IMR-90 (cell line): ENCODE results near the gene HLA-DQA1. TPM values are rescaled to one million over a fixed set of nuclear protein-coding genes. Genes with fewer than 3 reads are reported as not detected.

ENCODE experiments used
- ATAC-seq: fragments of 200-7000 bp; cut with Tn5 transposase; 2 replicates; pipeline ENCODE4 v1.9.1; 2020; ENCODE audit warnings: low read depth, mild to moderate bottlenecking, moderate library complexity
- BruUV-seq: library from RNA; stranded (reverse); fragments of 400-500 nt; replicated peaks from 2 replicates; lab custom pipeline; 2021; lab: Mats Ljungman, UMichigan
- CTCF ChIA-PET: fragments of 300-600 bp; formaldehyde crosslinking; extraction: SDS; loops from one replicate; lab custom pipeline; 2021; ENCODE audit warnings: antibody characterized with exemption; lab: Yijun Ruan, JAX
- POLR2A ChIA-PET: fragments of 300-600 bp; sonication (Branson Sonifier 250); formaldehyde crosslinking; loops from one replicate; lab custom pipeline; 2022; ENCODE audit warnings: antibody characterized with exemption; ENCODE audit not compliant: unreplicated experiment; lab: Charles Lee
- DNase-seq: peaks from one replicate; pipeline ENCODE4 v3.0.0; 2013
- H2AFZ ChIP-seq: replicated peaks from 2 replicates; pipeline ENCODE3; 2013; ENCODE audit warnings: low read length, mild to moderate bottlenecking; ENCODE audit not compliant: poor library complexity
- H2AK5ac ChIP-seq: 2 replicates; pipeline ENCODE4 v1.6.1; 2013; ENCODE audit warnings: low read depth, low read length, inconsistent platforms
- H2AK9ac ChIP-seq: replicated peaks from 2 replicates; pipeline ENCODE3; 2013; ENCODE audit warnings: mild to moderate bottlenecking, low read depth, low read length, moderate library complexity; ENCODE audit not compliant: poor library complexity
- H2BK120ac ChIP-seq: 2 replicates; pipeline ENCODE4 v1.6.1; 2013; ENCODE audit warnings: low read depth, low read length, inconsistent platforms
- H2BK15ac ChIP-seq: 3 replicates; pipeline ENCODE4 v1.6.1; 2013; ENCODE audit warnings: low read depth, low read length, inconsistent platforms
- H2BK20ac ChIP-seq: 2 replicates; pipeline ENCODE4 v1.6.1; 2013; ENCODE audit warnings: low read depth, mild to moderate bottlenecking, inconsistent platforms, low read length, moderate library complexity
- H2BK5ac ChIP-seq: 2 replicates; pipeline ENCODE4 v1.6.1; 2013; ENCODE audit warnings: mild to moderate bottlenecking, low read depth, low read length, inconsistent platforms; ENCODE audit not compliant: poor library complexity, severe bottlenecking
- H3K14ac ChIP-seq: replicated peaks from 2 replicates; pipeline ENCODE4 v1.6.1; 2013; ENCODE audit warnings: low read depth, low read length, inconsistent platforms
- H3K18ac ChIP-seq: 2 replicates; pipeline ENCODE4 v1.6.1; 2013; ENCODE audit warnings: low read depth, low read length, control low read depth
- H3K23ac ChIP-seq: 2 replicates; pipeline ENCODE4 v1.6.1; 2013; ENCODE audit warnings: low read depth, low read length, inconsistent platforms
- H3K27ac ChIP-seq: 2 replicates; pipeline ENCODE4 v1.5.1; 2013; ENCODE audit warnings: mild to moderate bottlenecking, control low read depth, low read length; ENCODE audit not compliant: insufficient read depth
- H3K27me3 ChIP-seq: 2 replicates; pipeline ENCODE4 v1.6.1; 2013; ENCODE audit warnings: low read length; ENCODE audit not compliant: control insufficient read depth, insufficient read depth
- H3K36me3 ChIP-seq: 2 replicates; pipeline ENCODE4 v1.6.1; 2013; ENCODE audit warnings: low read length, mixed read lengths; ENCODE audit not compliant: control insufficient read depth, insufficient read depth
- H3K4ac ChIP-seq: 2 replicates; pipeline ENCODE4 v1.6.1; 2013; ENCODE audit warnings: low read depth, low read length, inconsistent platforms
- H3K4me1 ChIP-seq: 2 replicates; pipeline ENCODE4 v1.6.1; 2013; ENCODE audit warnings: low read length, mixed read lengths; ENCODE audit not compliant: control insufficient read depth, insufficient read depth
- H3K4me2 ChIP-seq: 2 replicates; pipeline ENCODE4 v1.6.1; 2013; ENCODE audit warnings: low read depth, mild to moderate bottlenecking, control low read depth, low read length, moderate library complexity
- H3K4me3 ChIP-seq: 2 replicates; pipeline ENCODE4 v1.5.1; 2013; ENCODE audit warnings: low read depth, mild to moderate bottlenecking, control low read depth, low read length, moderate library complexity; ENCODE audit not compliant: insufficient read depth
- H3K56ac ChIP-seq: 2 replicates; pipeline ENCODE4 v1.6.1; 2013; ENCODE audit warnings: low read length, inconsistent platforms; ENCODE audit not compliant: insufficient read depth; ENCODE audit errors: extremely low read depth
- H3K79me1 ChIP-seq, 2 experiments: 2 replicates each; pipeline ENCODE4 v1.6.1; 2013; ENCODE audit warnings: low read length in 2 of 2, inconsistent platforms in 1 of 2, low read depth in 1 of 2
- H3K9ac ChIP-seq: 2 replicates; pipeline ENCODE4 v1.6.1; 2013; ENCODE audit warnings: low read depth, low read length, control low read depth
- H3K9me1 ChIP-seq: 2 replicates; pipeline ENCODE4 v1.6.1; 2013; ENCODE audit warnings: low read length, inconsistent platforms; ENCODE audit not compliant: insufficient read depth
- H3K9me3 ChIP-seq: 2 replicates; pipeline ENCODE4 v1.6.1; 2013; ENCODE audit warnings: low read length; ENCODE audit not compliant: control insufficient read depth, insufficient read depth
- H4K20me1 ChIP-seq: 2 replicates; pipeline ENCODE4 v1.6.1; 2013; ENCODE audit warnings: low read length, inconsistent platforms; ENCODE audit not compliant: insufficient read depth
- H4K5ac ChIP-seq: 2 replicates; pipeline ENCODE4 v1.6.1; 2013; ENCODE audit warnings: mild to moderate bottlenecking, low read depth, low read length, control low read depth
- H4K8ac ChIP-seq, 2 experiments: 2 replicates each; pipeline ENCODE4 v1.6.1; 2013; ENCODE audit warnings: low read depth in 2 of 2, low read length in 2 of 2, control low read depth in 1 of 2, inconsistent platforms in 1 of 2
- H4K91ac ChIP-seq: 2 replicates; pipeline ENCODE4 v1.6.1; 2013; ENCODE audit warnings: low read depth, low read length, inconsistent platforms; ENCODE audit not compliant: insufficient read depth
- CEBPB ChIP-seq: IDR thresholded peaks from 2 replicates; pipeline ENCODE4 v1.6.1; 2012; ENCODE audit warnings: low read depth, low read length, improper control_type of control experiment
- CHD1 ChIP-seq: IDR thresholded peaks from 2 replicates; pipeline ENCODE4 v1.6.1; 2012; ENCODE audit warnings: low read depth, low read length, improper control_type of control experiment
- FOS ChIP-seq: fragments of 150-350 bp; IDR thresholded peaks from 2 replicates; pipeline ENCODE4 v1.6.1; 2016; ENCODE audit warnings: low read depth, low read length
- MAZ ChIP-seq: IDR thresholded peaks from 2 replicates; pipeline ENCODE4 v1.6.1; 2012; ENCODE audit warnings: low read depth, mild to moderate bottlenecking, low read length, improper control_type of control experiment, moderate library complexity, borderline replicate concordance
- NFE2L2 ChIP-seq: fragments of 150-350 bp; IDR thresholded peaks from 2 replicates; pipeline ENCODE4 v1.6.1; 2016; ENCODE audit warnings: low read depth, mild to moderate bottlenecking, low read length
- RAD21 ChIP-seq: IDR thresholded peaks from 2 replicates; pipeline ENCODE4 v1.6.1; 2012; ENCODE audit warnings: low read length, improper control_type of control experiment
- RFX5 ChIP-seq: IDR thresholded peaks from 2 replicates; pipeline ENCODE4 v1.8.0; 2012; ENCODE audit warnings: low read depth, mild to moderate bottlenecking, low read length, moderate library complexity
- WGBS, 2 experiments: methylation state at CpG; one replicate each; pipeline versions ENCODE4 v1.1.5 to v1.1.7; 2013; ENCODE audit warnings: missing lambda C conversion rate in 2 of 2; ENCODE audit not compliant: insufficient read length in 1 of 2; ENCODE audit errors: extremely low coverage in 2 of 2; 5-methylcytosine and 5-hydroxymethylcytosine counted together
- dilution Hi-C: fragments of 300-500 bp; cut with HindIII; formaldehyde crosslinking; loops from one replicate; pipeline ENCODE4 v1.14.3; 2018; ENCODE audit warnings: low sequenced_read_pairs; ENCODE audit not compliant: unreplicated experiment
- in situ Hi-C: fragments of 300-500 bp; cut with MboI; formaldehyde crosslinking; loops from 3 replicates; pipeline ENCODE4 v1.14.3; 2019; ENCODE audit warnings: low sequenced_read_pairs, inconsistent platforms, mixed read lengths
- intact Hi-C: fragments of 100-400 bp; cut with micrococcal nuclease; formaldehyde crosslinking; loops from 2 replicates; pipeline ENCODE4 v1.10.0; 2022
- polyA plus RNA-seq, 3 experiments: library from polyadenylated mRNA; depleted of rRNA; stranded (reverse); fragments of >200 nt; gene quantifications; 2 replicates each; pipeline ENCODE4 v1.2.3, GENCODE V29; 2012; ENCODE audit warnings: low replicate concordance in 1 of 3
- total RNA-seq: library from RNA; depleted of rRNA; stranded (reverse); fragments of >200 nt; gene quantifications from 2 replicates; pipeline ENCODE4 v1.2.3, GENCODE V29; 2012
- TF ChIP-seq, protein P1 (sequence below): fragments of 150-350 bp; IDR thresholded peaks from 2 replicates; pipeline ENCODE4 v1.6.1; 2017; ENCODE audit warnings: mild to moderate bottlenecking, antibody characterized with exemption, low read length, low read depth
- TF ChIP-seq, protein P2 (sequence below): fragments of 150-350 bp; IDR thresholded peaks from 2 replicates; pipeline ENCODE4 v1.6.1; 2016; ENCODE audit warnings: low read depth, mild to moderate bottlenecking, low read length, moderate library complexity, borderline replicate concordance
- TF ChIP-seq, protein P3 (sequence below): conservative IDR thresholded peaks from 2 replicates; pipeline ENCODE4 v1.5.1; 2012; ENCODE audit warnings: mild to moderate bottlenecking, low read depth, low read length, improper control_type of control experiment

HLA-DQA1 gene
- total and polyA plus RNA-seq, 2 of the 4 experiments (the other 2 are of a cell fraction) = not detected

DNA sequence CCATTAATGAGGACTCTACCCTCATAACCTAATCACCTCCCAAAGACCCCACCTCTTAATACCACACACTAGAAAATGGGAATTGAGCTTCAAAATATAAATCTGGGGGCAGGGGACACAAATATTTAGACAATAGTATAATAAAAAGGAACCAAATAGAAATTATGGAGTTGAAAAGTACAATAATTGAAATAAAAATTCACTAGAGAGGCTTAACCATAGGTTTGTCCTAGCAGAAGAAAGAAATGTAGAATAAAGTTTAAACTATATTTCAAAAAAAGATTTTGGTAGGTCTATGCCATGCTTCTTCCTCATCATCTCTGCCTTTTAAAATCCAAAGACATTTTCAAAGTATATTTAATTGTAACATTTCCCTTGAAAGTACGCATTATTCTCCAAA lies 19.5 kb upstream of the HLA-DQA1 start:
- POLR2A ChIA-PET = no interaction called here
- Histone ChIP-seq H2AK9ac (no peak overlapping the region), H3K18ac (no peak overlapping the region), H3K36me3 (no peaks in the 10 kb centered on the region), H3K4me1 (no peaks in the 10 kb centered on the region), H3K9ac (no peak overlapping the region), H2BK20ac (no peak overlapping the region), H4K91ac (no peak overlapping the region), H2BK120ac (no peak overlapping the region), H4K5ac (no peak overlapping the region), H3K79me1 (no peaks in the 10 kb centered on the region), H2AFZ (no peak overlapping the region), H3K27me3 (no peaks in the 10 kb centered on the region), H3K27ac (no peak overlapping the region), H3K4ac (no peak overlapping the region), H4K20me1 (no peaks in the 10 kb centered on the region), H3K14ac (no peak overlapping the region), H2BK5ac (no peak overlapping the region), H3K4me2 (no peak overlapping the region), H3K23ac (no peak overlapping the region), H4K8ac (no peak overlapping the region), H3K9me1 (no peaks in the 10 kb centered on the region), H2AK5ac (no peak overlapping the region), H3K56ac (no peak overlapping the region), H3K4me3 (no peak overlapping the region), H2BK15ac (no peak overlapping the region), H3K9me3 (no peaks in the 10 kb centered on the region)
- WGBS, 2 experiments = no CpG with 5 or more reads among the region's 1 CpG
- intact Hi-C loops (no loop called here), in situ Hi-C loops (no loop called here), dilution Hi-C loops (no loop called here)
- ATAC-seq (no peak), DNase-seq (no peak)
- CTCF ChIA-PET = no interaction called here
- no TSS peak for BruUV-seq
- TF ChIP-seq MAZ = no peak
- TF ChIP-seq, protein P1, sequence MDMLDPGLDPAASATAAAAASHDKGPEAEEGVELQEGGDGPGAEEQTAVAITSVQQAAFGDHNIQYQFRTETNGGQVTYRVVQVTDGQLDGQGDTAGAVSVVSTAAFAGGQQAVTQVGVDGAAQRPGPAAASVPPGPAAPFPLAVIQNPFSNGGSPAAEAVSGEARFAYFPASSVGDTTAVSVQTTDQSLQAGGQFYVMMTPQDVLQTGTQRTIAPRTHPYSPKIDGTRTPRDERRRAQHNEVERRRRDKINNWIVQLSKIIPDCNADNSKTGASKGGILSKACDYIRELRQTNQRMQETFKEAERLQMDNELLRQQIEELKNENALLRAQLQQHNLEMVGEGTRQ = no peak
- no peak for TF ChIP-seq RFX5
- TF ChIP-seq FOS = no peak
- TF ChIP-seq, protein P2, sequence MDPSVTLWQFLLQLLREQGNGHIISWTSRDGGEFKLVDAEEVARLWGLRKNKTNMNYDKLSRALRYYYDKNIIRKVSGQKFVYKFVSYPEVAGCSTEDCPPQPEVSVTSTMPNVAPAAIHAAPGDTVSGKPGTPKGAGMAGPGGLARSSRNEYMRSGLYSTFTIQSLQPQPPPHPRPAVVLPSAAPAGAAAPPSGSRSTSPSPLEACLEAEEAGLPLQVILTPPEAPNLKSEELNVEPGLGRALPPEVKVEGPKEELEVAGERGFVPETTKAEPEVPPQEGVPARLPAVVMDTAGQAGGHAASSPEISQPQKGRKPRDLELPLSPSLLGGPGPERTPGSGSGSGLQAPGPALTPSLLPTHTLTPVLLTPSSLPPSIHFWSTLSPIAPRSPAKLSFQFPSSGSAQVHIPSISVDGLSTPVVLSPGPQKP = no peak
- TF ChIP-seq CHD1 = no peak
- TF ChIP-seq, protein P3, sequence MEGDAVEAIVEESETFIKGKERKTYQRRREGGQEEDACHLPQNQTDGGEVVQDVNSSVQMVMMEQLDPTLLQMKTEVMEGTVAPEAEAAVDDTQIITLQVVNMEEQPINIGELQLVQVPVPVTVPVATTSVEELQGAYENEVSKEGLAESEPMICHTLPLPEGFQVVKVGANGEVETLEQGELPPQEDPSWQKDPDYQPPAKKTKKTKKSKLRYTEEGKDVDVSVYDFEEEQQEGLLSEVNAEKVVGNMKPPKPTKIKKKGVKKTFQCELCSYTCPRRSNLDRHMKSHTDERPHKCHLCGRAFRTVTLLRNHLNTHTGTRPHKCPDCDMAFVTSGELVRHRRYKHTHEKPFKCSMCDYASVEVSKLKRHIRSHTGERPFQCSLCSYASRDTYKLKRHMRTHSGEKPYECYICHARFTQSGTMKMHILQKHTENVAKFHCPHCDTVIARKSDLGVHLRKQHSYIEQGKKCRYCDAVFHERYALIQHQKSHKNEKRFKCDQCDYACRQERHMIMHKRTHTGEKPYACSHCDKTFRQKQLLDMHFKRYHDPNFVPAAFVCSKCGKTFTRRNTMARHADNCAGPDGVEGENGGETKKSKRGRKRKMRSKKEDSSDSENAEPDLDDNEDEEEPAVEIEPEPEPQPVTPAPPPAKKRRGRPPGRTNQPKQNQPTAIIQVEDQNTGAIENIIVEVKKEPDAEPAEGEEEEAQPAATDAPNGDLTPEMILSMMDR = no peak
- TF ChIP-seq RAD21 = no peak
- TF ChIP-seq NFE2L2 = no peak
- TF ChIP-seq CEBPB = no peak
